Thymus (tissue), 11 donors: ENCODE data around the gene NME2. TPM values are rescaled to one million over a fixed set of nuclear protein-coding genes. Genes with fewer than 3 reads are reported as not detected.

ENCODE experiments used
- DNase-seq, 9 donors: peaks; one replicate each; pipeline ENCODE4 v3.0.0-alpha.2; 2013; ENCODE audit warnings: low spot score in 9 of 9, low read depth in 6 of 9, missing footprints in 1 of 9
- H3K27ac ChIP-seq, 2 donors: one replicate each; pipeline ENCODE4 v1.5.1; 2013; ENCODE audit warnings: control low read depth in 1 of 2, low read depth in 1 of 2, low read length in 1 of 2, mild to moderate bottlenecking in 1 of 2, moderate library complexity in 1 of 2
- H3K27me3 ChIP-seq, 2 donors: one replicate each; pipeline ENCODE4 v1.5.1; 2013; ENCODE audit warnings: low read length in 1 of 2; ENCODE audit not compliant: control insufficient read depth in 2 of 2, insufficient read depth in 1 of 2
- H3K36me3 ChIP-seq, 2 donors: one replicate each; pipeline ENCODE4 v1.5.1; 2013; ENCODE audit warnings: low read length in 1 of 2, mild to moderate bottlenecking in 1 of 2, moderate library complexity in 1 of 2; ENCODE audit not compliant: control insufficient read depth in 2 of 2, insufficient read depth in 2 of 2
- H3K4me1 ChIP-seq, 2 donors: one replicate each; pipeline ENCODE4 v1.5.1; 2013; ENCODE audit warnings: low read length in 2 of 2; ENCODE audit not compliant: control insufficient read depth in 2 of 2, insufficient read depth in 2 of 2
- H3K4me3 ChIP-seq, 2 donors: one replicate each; pipeline ENCODE4 v1.5.1; 2013; ENCODE audit warnings: low read length in 2 of 2, control low read depth in 1 of 2, mild to moderate bottlenecking in 1 of 2
- H3K9me3 ChIP-seq, 2 donors: one replicate each; pipeline ENCODE4 v1.5.1; 2013; ENCODE audit warnings: low read length in 1 of 2, mild to moderate bottlenecking in 1 of 2; ENCODE audit not compliant: control insufficient read depth in 2 of 2, insufficient read depth in 1 of 2
- WGBS: extraction: QIAGEN DNeasy Blood & Tissue Kit; methylation state at CpG from one replicate; pipeline ENCODE4 v1.1.7; 2013; 5-methylcytosine and 5-hydroxymethylcytosine counted together
- polyA plus RNA-seq: library from polyadenylated mRNA; stranded (reverse); fragments of 200-250 nt; gene quantifications from one replicate; pipeline ENCODE4 v1.2.3, GENCODE V29; 2013
- total RNA-seq: library from RNA; stranded (reverse); fragments of 120-200 nt; gene quantifications from one replicate; pipeline ENCODE4 v1.2.4, GENCODE V29; 2013
- donor health status: healthy.

Gene NME2
- total and polyA plus RNA-seq, 2 donors = 382 to 392 TPM

DNA sequence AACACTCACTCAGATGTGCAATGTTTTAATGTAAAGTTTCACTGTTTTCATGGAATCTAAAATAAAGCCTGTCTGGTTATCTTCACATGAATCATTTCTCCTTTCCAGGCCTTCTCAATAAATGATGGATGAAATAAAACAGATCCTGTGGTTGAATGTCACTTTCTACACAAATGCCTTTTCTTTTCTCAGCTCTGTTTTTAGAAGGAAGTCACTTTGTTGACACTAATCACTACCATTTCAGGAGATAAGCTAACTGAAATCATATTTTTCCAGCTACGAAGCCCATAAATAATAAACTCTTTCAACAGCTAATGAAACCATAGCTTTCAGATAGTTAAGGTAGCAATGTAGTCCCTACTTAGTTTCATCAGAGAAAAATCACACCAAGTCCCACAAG, 17.9 kb downstream of the NME2 start:
- Histone ChIP-seq H3K4me1 (no peaks in the 10 kb centered on the region), H3K27ac (no peak overlapping the region), H3K4me3 (no peak overlapping the region), H3K36me3 (peaks cover 24 to 59% of the 10 kb centered on the region in 2 donors), H3K9me3 (no peaks in the 10 kb centered on the region), H3K27me3 (no peaks in the 10 kb centered on the region)
- no peak for DNase-seq
- 94% methylated on average over 1 of the region's 1 CpG for WGBS

DNA sequence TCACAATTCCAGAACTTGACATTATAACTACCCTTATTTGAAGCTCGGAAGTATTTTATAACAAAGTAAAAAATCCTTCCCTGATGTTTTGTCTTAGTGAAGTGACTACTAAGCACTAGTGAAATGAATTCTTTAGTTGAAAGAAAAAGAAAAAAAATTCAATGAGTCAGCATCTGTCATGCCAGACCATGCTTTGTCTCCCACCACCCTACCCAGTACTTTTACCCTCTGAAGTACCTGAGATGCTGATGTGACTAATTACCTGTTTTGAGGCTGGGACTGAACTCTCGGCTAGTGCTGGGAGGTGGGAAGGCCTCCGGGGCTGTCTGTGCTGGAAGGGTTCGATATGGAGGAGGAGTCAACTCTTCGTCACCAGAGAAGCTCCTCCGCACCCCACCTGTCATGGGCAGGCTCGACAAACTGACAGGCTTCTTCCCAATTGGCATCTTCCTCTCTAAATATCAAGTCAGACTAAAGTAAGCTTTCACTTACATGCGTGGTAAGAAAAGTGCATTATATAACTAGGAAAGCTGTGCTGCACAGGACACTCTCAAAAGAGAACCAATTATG, 19.6 kb downstream of the NME2 start:
- Histone ChIP-seq H3K4me3 (no peak overlapping the region), H3K36me3 (peaks cover 33 to 69% of the 10 kb centered on the region in 2 donors), H3K9me3 (peaks cover 0 to 1% of the 10 kb centered on the region in 2 donors), H3K27me3 (no peaks in the 10 kb centered on the region), H3K27ac (no peak overlapping the region), H3K4me1 (no peaks in the 10 kb centered on the region)
- 99% methylated on average over 8 of the region's 8 CpGs for WGBS
- no peak for DNase-seq

DNA sequence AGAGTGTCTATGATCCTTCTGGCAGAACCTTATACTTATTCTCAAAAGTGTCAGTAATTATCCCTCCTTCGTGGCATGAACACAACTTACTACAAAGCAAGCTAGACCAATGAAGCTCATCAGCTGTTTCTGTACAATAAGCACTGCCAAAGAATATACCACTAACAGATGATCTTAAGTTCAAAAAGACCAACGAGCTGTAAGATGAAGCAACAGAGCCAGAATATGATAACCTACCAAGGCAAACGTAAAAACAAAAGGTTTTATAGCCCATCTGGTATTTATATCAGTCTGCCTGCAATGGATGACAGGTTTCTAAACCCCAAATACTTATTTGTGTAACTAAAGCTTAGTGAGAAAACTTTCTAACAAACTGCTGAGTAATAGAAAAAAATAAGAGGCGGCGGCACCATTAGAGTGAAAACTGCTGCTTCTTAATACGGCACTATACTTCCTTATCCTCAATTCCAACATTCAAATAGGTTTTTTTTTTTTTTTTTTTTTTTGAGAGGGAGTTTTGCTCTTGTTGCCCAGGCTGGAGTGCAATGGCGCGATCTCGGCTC, 22.1 kb downstream of the NME2 start:
- no peak overlapping the region for H3K27ac ChIP-seq
- DNase-seq = no peak
- H3K4me3 ChIP-seq = no peak overlapping the region
- peaks cover 0 to 1% of the 10 kb centered on the region in 2 donors for H3K9me3 ChIP-seq
- H3K4me1 ChIP-seq = no peaks in the 10 kb centered on the region
- no peaks in the 10 kb centered on the region for H3K27me3 ChIP-seq
- WGBS = 94% methylated on average over 9 of the region's 9 CpGs
- H3K36me3 ChIP-seq = peaks cover 25 to 67% of the 10 kb centered on the region in 2 donors

DNA sequence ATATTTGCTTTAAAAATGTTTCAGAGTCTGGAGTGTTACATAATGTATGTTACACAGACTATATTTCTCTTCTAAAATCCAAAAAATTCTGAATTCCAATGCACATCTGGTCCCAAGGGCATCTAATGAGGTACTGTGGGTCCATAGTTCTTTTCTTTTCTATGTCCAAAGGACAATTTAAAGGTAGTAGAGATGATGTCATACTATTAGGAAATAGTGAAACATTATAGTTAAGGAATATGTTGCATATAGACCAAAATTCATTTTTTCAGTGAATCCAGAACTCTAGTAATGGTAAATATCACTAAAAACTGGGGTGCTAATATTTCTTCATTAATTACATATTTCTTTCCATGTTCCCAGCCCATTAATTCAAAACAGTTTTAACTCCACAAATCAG, 23.0 kb downstream of the NME2 start:
- no peak overlapping the region for H3K27ac ChIP-seq
- H3K36me3 ChIP-seq = peaks cover 31 to 71% of the 10 kb centered on the region in 2 donors

DNA sequence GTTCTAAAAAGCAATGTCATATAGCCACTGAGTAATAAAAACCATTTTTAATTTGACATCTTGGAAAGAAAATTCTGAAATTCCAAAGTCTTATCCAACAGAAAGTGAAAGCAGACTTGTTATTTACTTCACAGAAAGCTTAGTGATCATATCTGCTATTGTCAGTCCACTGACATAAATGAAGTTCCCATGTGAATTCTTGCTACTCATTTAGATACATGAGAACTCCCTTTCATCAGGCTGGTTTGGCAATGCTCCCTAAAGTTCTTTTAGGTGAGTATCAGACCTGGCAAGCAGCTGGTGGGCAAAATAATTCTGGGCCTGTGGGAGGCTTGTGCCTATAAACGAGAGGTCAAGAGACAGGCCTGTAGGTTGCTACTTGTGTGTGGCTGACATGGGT, 23.4 kb downstream of the NME2 start:
- H3K4me3 ChIP-seq = no peak overlapping the region
- WGBS = 93% methylated on average over 1 of the region's 1 CpG

More for the DNA sequence above, 23.0 kb downstream of the NME2 start:
- no peak for DNase-seq
- no peak overlapping the region for H3K4me3 ChIP-seq
- H3K27me3 ChIP-seq = no peaks in the 10 kb centered on the region
- H3K9me3 ChIP-seq = peaks cover 0 to 1% of the 10 kb centered on the region in 2 donors
- no peaks in the 10 kb centered on the region for H3K4me1 ChIP-seq

DNA sequence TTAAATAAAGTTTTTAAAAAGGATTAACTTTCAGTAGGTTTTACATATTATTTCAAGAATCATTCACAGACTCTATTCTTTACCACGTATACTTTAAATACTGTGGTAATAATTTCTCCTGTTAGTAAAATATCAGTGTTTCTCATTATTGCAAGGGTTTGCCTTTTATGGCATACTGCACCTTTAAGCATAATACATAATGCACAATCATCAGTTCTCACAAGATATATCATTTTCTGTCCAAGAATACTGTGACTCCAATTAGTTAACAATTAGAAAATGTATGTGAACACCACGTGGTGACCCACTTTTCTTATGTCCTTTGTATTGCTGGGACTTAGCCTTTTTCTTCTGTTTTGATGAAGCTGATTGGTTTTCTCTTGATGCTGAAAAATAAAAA, 25.7 kb downstream of the NME2 start:
- no peak overlapping the region for H3K4me3 ChIP-seq
- H3K27me3 ChIP-seq = no peaks in the 10 kb centered on the region
- no peak overlapping the region for H3K27ac ChIP-seq
- no peaks in the 10 kb centered on the region for H3K4me1 ChIP-seq
- DNase-seq = no peak
- peaks cover 0 to 1% of the 10 kb centered on the region in 2 donors for H3K9me3 ChIP-seq
- peaks cover 44 to 71% of the 10 kb centered on the region in 2 donors for H3K36me3 ChIP-seq
- WGBS = 98% methylated on average over 2 of the region's 2 CpGs

More for the DNA sequence above, 23.4 kb downstream of the NME2 start:
- DNase-seq = no peak
- Histone ChIP-seq H3K4me1 (no peaks in the 10 kb centered on the region), H3K36me3 (peaks cover 36 to 75% of the 10 kb centered on the region in 2 donors), H3K27me3 (no peaks in the 10 kb centered on the region), H3K27ac (peak overlapping the region; percentile 33 to 36), H3K9me3 (peaks cover 0 to 1% of the 10 kb centered on the region in 2 donors)

DNA sequence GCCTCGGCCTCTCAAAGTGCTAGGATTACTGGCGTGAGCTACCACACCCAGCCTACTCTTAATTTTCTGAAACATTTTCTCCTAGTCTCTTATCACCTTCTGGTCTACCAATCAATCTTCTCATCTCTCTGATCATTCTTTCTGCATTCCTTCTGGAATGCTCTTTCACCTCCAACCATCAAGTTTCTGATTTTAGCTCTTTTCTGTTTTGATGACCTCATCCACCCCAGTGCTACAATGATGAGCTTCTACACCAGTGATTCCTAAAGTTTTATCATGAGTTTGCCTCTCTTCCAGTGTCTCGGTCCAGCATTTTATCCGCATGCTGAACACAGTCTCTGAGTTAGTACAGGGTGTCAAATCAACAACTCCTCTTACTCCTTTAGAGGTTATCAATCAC, 31.5 kb downstream of the NME2 start:
- Histone ChIP-seq H3K4me1 (peaks cover 0 to 12% of the 10 kb centered on the region in 2 donors), H3K36me3 (peaks cover 53 to 65% of the 10 kb centered on the region in 2 donors), H3K4me3 (no peak overlapping the region), H3K27me3 (no peaks in the 10 kb centered on the region), H3K27ac (no peak overlapping the region), H3K9me3 (no peaks in the 10 kb centered on the region)
- no peak for DNase-seq
- 92% methylated on average over 4 of the region's 4 CpGs for WGBS

DNA sequence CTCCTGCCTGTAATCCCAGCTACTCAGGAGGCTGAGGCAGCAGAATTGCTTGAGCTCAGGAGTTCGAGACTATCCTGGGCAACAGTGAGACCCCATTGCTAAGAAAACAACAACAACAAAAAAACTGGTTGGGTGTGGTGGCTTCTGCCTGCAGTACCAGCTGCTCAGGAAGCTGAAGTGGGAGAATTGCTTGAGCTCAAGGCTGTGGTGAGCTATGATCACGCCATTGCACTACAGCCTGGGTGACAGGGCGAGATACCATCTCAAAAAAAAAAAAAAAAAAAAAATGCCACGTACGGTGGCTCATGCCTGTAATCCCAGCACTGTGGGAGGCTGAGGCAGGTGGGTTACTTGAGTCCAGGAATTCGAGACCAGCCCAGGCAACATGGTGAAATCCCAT, 34.1 kb downstream of the NME2 start:
- H3K27ac ChIP-seq = peak overlapping the region; percentile 52 to 76
- peaks cover 0 to 12% of the 10 kb centered on the region in 2 donors for H3K4me1 ChIP-seq
- no peaks in the 10 kb centered on the region for H3K27me3 ChIP-seq
- H3K36me3 ChIP-seq = peaks cover 51 to 60% of the 10 kb centered on the region in 2 donors
- H3K9me3 ChIP-seq = no peaks in the 10 kb centered on the region
- 45% methylated on average over 6 of the region's 6 CpGs for WGBS
- H3K4me3 ChIP-seq = no peak overlapping the region
- peak in 8 of 9 donors; percentile 4 to 67 (median 20) for DNase-seq

DNA sequence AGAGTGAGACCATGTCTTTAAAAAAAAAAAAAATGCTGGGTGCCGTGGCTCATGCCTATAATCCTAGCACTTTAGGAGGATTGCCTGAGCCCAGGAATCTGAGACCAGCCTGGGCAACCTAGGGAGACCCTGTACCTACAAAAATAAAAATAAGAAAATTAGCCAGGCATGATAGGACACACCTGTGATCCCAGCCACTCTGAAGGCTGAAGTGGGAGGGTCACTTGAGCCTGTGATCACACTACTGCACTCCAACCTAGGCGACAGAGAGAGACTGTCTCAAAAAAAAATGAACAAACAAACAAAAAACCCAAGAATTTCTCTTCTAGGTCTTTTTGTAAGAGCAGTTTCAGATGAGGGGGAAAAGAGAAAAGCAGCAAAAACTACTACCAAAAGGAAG, 34.6 kb downstream of the NME2 start:
- no peaks in the 10 kb centered on the region for H3K27me3 ChIP-seq
- WGBS = 94% methylated on average over 2 of the region's 2 CpGs
- H3K9me3 ChIP-seq = no peaks in the 10 kb centered on the region
- H3K4me3 ChIP-seq = no peak overlapping the region
- H3K36me3 ChIP-seq = peaks cover 51 to 60% of the 10 kb centered on the region in 2 donors
- H3K4me1 ChIP-seq = peaks cover 0 to 12% of the 10 kb centered on the region in 2 donors
- H3K27ac ChIP-seq = peak overlapping the region; percentile 16 to 59
- DNase-seq = peak in 1 of 9 donors; percentile 6
